GM18507 (cell line): Measurements from ENCODE around the gene STK11IP.

Experiments
- DNase-seq: peaks from one replicate; pipeline ENCODE4 v3.0.0; 2011; ENCODE audit warnings: low read depth; ENCODE audit not compliant: insufficient read length; ENCODE audit errors: extremely low spot score
- FAIRE-seq: peaks from 2 replicates; lab custom pipeline; 2011; peaks lifted over from hg19 to GRCh38; lab: Jason Lieb, UNC

STK11IP gene

DNA sequence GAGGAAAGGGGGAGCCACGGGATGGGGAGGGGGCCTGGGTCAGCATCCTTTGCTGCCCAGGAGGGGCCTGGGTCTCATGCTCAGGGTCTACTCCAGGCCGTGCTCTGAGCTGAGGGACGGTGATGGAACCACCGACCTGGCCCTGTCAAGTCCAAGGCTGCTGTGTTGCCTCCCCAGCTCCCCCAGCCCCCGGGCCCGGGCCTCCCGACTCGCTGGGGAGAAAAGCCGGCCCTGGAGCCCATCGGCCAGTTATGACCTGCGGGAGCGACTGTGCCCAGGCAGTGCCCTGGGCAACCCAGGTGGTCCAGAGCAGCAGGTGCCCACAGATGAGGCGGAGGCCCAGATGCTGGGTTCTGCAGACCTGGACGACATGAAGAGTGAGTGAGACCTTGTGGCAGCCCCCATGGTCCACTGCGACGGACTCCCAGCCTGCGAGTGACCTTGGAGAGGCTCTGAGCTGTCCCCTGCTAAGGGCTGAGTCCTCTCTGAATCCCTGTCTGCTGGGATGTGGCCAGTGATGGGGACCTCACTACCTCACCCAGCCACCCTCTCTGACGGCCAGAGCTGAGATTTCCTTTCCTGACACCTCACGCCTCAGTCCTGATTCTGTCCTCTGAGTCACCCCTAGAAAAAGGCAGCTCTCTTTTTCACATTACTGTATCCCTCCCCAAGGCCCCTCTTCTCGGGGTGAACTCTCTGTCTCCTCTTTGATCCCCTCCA lies 32.5 kb downstream of the STK11IP start:
- DNase-seq (no peak), FAIRE-seq (no peak)

DNA sequence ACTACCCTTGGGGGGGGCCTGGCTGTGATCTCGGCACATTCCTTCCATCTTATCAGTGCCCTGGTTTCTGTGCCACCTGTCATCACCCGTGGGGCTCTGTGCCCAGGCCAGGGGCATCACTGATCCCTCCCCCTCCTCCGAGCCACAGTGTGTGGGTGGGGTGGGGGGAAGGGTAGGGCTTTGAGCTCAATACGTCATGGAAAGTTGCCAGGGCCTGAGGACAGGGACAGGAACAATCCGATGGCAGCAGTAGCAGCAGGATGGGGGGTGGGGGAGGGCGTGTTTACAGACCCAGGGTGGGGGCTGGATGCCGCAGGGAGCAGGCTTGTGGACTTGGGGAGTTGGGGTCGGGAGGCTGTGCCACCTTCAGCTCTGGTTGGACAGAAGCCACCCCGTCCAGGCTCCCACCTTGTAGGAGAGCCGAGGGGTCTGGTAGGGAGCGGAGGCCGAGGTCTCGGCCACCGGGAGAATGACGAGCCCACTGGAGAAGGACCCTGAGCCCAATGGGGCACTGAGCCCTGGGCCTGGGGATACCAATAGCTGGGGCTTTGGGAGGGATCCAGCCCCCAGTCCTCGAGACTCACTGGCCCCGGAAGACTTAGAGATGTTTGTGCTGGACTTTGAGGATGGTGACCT lies 33.2 kb downstream of the STK11IP start:
- no peak for DNase-seq
- no peak for FAIRE-seq

DNA sequence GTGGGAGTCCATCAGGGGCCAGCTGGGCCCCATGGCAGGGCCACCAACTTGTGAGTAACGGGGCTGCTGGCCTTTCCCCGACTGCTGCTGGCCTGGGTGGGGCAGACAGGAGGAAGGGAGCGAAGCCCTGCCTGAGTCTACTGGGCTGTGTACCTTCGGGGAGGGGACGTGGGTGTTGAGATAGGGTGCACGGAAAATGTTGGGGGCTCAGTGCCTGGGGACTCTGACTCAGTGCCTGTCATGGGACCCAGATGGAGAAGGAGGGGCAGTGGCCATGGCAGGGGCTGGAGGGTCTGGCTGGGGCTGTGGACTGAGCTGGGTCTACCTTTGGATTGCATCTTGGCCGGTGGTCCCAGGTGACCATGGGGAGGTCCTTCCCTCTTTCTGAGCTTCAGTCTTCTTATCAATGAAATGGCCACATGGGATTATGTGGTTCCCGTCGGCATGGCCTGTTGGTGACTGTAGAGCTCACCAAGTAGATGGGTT lies 33.8 kb downstream of the STK11IP start:
- FAIRE-seq: no peak
- DNase-seq: no peak

DNA sequence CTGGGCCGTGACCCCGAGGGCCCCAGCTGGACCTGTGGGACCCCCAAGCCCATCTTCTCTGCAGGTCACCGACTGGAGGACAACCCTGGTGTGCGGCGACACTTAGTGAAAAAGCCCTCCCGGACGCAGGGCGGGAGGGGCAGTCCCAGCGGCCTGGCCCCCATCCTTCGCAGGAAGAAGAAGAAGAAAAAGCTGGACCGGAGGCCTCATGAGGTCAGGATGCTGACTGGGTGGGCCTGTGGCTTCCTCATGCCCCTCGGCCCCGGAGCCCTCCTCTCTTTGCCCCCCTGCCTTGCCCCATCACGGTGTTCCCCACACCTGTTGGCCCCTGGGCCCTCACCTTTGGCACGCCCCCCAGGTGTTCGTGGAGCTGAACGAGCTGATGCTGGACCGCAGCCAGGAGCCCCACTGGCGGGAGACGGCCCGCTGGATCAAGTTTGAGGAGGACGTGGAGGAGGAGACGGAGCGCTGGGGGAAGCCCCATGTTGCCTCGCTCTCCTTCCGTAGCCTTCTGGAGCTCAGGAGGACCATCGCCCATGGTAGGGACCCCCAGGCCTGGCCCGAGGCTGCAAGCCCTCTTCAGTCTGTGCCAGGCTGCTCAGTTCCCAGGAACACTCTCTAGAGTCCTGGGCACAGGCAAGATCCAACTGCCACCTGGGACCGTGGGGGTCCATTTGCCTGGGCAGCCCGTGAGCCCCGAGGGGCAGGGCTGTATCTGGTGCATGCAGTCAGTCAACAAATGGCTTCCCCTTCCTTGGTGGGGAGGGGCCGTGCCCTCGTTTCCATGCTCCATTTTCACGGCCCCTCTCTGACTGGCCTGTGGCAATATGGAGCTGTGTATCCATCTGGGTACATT lies 34.5 kb downstream of the STK11IP start:
- FAIRE-seq (no peak), DNase-seq (no peak)

DNA sequence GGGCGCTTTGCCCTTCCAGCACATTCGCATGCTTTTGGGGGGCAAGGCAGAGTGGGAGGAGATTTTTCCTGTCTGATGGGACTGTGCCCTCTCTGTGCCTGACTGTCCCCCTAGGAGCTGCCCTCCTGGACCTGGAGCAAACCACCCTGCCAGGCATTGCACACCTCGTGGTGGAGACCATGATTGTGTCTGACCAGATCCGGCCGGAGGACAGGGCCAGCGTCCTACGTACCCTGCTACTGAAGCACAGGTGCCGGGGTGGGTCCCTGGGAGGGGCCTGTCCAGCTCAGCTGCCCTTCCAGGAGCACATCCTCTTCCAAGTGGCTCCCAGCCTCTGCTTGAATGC lies 35.1 kb downstream of the STK11IP start:
- DNase-seq (no peak), FAIRE-seq (no peak)

DNA sequence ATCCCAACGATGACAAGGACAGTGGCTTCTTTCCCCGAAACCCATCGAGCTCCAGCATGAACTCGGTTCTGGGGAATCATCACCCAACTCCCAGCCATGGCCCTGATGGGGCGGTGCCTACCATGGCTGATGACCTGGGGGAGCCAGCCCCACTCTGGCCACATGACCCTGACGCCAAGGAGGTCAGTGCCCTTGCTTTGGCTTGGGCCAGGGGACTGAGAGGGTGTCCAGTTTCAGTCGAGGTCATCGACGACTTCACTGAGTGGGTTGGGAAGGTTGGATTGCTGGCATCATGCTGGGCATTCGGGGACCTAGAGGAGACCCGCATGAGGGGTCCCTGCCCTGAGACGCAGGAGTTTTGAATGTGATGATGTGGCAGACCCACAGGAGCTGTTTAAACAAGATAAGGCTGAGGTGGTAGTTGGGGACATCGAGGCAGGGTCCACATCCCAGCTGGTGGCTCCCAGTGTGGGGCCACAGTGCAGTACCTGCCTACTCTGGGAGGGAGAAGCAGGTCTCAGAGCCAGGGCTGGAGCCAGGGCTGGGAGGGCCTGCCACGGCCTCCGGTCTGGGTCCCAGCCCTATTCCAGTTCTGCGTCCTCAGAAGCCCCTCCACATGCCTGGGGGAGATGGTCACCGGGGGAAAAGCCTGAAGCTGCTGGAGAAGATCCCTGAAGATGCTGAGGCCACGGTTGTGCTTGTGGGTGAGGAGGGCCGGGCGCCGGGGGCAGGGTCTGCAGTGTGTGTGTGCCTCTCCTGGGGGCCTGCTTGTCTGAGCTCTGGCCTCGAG lies 35.8 kb downstream of the STK11IP start:
- no peak for DNase-seq
- FAIRE-seq: no peak

DNA sequence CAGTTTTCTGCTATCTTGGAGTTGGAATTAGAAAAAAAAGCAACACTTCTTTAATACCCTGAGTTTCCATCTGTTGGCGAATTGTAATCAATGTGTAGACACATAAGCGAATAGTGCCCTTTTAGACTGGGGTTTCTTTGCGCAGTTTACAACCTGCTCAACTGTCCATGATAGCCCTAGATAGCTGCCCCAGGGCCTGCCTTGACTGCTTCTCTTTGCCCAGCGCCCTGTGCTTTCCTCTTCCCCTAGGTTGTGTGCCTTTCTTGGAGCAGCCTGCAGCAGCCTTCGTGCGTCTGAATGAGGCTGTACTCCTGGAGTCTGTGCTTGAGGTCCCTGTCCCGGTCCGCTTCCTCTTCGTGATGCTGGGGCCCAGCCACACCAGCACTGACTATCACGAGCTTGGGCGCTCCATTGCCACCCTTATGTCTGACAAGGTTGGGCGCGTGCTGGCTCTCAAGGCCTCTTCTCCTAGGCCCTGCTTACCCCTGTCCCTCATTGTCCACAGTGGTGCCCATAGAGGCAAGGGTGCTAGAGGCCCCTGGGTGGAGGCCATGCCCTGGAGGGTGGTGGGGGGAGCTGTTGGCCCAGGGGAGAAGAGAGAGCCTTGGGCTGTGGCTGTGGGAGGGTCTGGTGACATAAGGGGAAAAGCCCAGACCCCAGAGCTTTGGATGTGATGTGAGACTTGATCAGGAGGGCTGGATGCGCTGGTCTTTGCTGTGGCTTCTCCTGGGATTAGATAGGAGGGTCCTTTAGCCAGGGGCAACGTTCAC lies 36.7 kb downstream of the STK11IP start:
- no peak for DNase-seq

DNA sequence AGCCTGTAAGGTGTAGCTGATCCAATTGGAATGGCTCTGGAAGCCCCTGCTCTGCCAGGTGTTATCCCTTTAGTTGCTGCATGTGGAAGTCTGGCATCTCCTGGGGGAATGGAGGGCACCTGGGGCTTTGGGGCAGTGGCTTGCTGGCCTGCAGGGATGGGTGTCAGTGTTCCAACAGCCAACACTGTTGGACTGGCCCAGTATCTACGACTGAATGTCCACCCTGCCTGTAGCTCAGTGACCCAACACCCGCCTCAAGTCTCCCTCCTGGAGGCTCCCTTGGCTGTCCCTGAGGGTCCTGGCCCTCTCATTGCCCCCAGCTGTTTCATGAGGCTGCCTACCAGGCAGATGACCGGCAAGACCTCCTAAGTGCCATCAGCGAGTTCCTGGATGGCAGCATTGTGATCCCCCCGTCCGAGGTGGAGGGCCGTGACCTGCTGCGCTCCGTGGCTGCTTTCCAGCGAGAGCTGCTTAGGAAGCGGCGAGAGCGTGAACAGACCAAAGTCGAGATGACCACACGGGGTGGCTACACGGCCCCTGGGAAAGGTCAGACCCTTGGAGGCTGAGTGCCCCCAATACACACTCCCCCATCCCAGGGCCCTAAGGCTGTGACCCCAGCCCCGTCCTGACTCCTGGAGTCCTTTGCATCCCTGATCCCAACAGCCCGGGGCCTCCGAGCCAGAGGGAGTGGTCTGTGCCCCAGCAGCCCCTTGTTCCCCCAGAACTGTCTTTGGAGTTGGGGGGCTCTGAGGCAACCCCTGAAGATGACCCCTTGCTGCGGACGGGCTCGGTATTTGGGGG lies 37.5 kb downstream of the STK11IP start:
- no peak for FAIRE-seq
- DNase-seq: no peak

More for the DNA sequence above, 36.7 kb downstream of the STK11IP start:
- FAIRE-seq: no peak

DNA sequence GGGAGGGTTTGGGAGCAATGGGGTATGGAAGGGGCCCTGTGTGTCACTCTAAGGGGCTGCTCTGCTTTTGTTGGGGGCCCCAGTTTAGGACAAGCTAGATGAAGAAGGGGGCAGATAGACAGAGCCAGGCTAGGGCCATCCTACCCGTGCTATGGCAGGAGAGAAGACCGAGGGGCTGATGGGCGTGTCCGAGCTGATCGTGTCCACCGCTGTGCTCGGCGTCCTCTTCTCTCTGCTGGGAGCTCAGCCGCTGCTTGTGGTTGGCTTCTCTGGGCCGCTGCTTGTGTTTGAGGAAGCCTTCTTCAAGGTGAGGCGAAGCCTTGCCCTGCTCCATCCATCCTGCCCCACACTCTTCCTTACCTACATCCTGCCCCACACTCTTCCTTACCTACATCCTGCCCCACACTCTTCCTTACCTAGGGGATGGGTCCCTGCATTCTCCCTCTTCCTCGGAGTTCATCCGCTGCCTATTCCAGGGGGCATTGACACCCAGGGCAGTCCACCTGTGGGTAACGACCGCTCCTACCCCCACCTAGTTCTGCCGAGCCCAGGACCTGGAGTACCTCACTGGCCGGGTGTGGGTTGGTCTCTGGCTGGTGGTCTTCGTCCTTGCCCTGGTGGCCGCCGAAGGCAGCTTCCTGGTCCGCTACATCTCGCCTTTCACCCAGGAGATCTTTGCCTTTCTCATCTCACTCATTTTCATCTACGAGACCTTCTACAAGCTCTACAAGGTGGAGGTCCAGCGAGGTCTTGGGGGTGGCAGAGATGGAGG lies 38.7 kb downstream of the STK11IP start:
- DNase-seq: no peak

DNA sequence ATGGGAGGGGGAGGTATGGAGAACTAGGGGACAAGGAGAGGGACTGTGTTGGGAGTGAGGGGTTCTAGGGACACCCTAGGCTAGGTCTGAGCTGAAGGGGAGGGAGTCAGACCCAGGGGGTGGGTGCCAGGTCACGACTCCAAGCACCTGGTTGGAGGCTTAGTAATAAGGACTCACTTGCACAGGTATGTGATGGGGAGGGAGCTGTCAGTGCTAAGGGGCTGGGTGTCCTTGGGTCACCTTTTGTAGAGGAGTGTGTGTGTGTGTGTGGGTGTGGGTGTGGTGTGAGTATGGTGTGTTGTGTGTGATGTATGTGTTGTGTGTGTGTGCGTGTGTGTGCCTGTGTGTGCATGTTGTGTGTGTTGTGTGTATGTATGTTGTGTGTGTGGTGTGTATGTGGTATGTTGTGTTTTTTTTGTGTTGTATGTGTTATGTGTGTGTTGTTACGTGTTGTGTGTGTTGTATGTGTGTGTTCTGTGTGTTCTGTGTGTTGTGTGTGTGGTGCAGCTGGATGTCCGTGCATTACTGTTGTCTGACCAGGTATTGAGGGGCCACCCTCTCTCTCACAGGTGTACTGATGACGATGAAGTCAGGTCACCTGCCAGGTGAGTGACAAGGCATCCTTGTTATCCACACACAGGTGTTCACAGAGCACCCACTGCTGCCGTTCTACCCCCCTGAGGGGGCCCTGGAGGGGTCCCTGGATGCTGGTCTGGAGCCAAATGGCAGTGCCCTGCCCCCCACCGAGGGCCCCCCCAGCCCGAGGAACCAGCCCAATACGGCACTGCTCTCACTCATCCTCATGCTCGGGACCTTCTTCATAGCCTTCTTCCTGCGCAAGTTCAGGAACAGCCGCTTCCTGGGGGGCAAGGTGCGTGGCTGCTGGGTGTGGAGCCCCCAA lies 39.5 kb downstream of the STK11IP start:
- DNase-seq (no peak), FAIRE-seq (no peak)

More for the DNA sequence above, 38.7 kb downstream of the STK11IP start:
- FAIRE-seq: no peak

DNA sequence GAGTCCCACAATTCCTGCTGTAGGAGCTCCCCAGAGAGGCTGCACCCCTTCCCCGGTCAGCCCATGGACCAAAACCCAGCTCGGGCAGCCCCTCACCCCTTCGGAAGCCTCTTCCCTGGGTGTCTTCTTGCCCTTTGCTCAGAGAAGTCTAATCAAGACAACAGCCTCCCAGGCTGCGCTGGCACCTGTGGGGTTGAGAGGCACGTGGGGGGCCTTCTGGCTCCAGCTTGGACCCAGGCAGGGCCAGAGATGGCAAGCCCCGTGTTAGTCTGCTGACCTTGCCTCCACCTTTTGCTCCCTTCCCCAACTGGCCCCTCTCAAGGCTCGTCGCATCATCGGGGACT lies 40.2 kb downstream of the STK11IP start:
- FAIRE-seq: no peak
- DNase-seq: no peak

DNA sequence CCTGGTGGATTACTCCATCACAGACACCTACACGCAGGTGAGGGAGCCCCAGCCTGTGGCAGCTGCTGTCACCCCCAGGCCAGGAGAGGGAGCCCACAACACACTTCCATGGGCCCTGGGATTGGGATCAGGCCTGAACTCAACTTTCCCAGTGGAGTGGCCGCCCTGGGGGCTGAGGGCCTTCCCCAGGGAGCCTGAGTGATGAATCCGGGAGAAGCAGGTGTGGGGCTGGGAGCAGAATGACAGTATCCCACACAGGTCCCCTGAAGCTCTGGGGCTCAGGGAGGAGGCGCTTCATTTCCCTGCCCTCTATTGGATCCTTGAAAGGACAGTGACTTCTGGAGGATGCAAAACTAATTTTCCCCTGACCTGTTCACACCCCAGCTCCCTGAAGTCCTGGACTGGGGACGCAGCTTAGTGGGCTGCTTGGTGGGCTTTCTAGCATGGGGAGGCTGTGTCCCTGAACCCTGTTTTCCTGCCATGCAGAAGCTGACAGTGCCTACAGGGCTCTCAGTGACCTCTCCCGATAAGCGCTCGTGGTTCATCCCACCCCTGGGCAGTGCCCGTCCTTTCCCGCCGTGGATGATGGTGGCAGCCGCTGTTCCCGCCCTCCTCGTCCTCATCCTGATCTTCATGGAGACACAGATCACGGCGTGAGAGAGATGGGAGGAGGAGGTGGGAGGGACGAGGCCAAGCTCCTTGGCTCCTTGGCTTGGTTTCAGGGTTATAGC lies 40.7 kb downstream of the STK11IP start:
- DNase-seq (no peak), FAIRE-seq (no peak)

DNA sequence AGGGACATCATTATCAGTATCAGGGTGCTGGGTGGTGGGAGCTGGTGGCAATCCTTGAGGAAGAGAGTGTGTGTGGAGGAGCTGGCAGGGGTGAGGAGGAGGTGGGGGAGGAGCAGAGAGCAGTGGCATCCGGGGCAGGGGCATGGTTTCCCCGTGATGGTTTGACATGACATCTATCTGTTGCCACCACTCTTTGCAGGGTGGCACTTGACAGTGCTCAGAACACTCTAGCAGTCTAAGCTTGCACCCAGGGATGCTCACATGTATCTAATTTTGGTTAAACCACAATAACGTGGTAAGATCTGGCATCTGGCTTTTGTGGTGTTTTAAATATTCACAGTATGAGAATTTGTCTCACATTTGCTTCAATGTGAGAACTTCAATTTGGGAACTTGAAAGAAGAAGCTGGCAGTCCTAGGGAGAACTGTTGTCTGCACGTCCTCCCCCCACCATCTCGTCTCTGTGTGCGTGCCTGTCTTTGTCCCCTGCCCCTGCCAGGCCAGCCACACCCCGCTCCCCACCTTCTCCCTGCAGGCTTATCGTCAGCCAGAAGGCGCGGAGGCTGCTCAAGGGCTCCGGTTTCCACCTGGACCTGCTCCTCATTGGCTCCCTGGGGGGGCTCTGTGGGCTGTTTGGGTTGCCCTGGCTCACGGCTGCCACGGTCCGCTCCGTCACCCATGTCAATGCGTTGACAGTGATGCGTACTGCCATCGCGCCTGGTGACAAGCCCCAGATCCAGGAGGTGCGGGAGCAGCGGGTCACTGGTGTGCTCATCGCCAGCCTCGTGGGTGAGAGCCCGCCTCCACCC lies 41.5 kb downstream of the STK11IP start:
- no peak for DNase-seq
- FAIRE-seq: no peak

DNA sequence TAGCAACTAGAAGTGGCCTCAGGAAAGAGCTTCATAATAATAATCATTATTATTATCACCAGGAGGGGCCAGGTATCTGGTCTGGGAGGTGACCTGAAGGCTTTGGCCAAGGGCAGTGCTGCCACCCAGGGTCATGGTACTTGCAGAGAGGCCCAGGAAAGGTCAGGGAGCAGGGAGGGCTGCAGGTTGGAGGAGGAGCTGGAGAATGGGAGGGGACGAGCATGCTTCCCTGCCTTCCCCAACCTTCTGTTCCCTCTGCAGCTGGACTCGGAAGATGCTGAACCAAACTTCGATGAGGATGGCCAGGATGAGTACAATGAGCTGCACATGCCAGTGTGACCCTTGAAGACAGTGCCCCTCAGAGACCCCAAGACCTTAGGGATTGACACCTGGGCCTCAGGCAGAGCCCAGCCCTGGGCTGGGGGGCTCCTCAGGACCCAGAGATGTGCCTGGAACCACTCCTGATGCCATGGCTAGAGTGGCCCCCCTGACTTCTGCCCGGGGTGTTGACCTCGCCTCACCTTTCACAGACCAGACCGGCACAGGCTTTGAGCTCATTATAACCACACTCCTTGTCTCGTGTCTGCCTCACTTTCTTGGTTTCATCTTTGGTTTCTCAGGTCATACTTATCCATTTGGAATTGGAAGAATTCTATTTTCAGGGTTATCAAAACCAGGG lies 43.9 kb downstream of the STK11IP start:
- DNase-seq (no peak), FAIRE-seq (no peak)

DNA sequence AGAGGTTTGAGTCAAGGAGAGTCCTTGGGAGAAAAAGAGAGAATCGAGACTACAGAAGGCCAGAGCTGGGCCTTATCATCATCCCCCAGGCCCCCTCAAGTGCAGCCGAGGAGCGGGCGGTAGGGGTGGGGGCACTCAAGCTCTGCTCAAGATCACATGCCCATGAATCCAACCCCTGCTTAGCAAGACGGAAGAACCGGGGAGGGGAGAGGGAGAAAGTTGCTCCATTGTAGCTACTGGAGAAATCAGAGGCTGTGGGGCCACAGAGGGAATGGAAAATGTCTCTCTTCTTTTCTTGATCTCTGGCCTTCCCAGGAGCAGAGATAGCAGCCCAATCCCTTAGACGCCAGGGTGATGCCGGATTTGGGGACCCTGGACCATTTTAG lies 44.4 kb downstream of the STK11IP start:
- FAIRE-seq: no peak
- no peak for DNase-seq
